ENCODE results near the gene TTBK1.

The TTBK1 gene

DNA sequence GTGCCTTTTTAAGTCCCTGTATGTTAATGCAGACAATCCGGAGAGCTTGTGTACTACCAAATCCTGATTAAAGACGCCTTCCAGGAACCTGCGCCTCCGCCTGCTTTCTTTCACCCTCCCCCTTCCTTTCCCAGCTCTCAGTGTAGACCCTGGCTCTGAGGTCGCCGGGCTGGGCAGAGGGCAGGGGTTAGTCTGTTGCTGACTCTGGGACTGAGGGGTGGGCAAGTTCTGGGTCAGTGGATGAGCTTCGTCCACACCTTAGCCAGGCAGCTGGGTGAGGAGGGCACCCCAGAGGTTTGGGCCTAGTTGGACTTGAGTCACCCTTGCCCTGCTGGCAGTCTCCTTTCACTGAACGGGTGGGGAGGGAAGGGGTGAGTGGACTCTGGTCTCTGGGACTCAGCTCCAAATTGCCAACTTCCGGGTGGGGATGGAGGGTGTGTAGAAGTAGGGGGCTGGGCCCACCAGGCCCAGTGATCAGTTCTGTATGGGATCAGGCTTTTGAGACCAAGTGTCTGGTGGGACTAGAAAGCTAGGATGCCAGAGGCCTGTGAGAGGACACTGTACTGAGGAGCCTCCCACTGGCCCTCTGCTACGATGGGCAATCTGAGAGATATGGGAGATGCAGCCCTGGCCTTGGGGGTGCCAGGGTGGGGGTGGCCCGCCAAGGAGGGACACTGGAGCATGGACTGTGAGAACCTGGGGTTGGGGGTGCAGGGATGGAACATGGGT, 33.5 kb downstream of the TTBK1 start:
- H3K4me1 ChIP-seq (ENCODE audit: insufficient read depth, low read length): no peaks in the 10 kb centered on the region
- no peak overlapping the region for H3K27ac ChIP-seq (ENCODE audit: low read depth, low read length)
- H3K9me3 ChIP-seq (ENCODE audit: low read length): no peaks in the 10 kb centered on the region
- H3K27me3 ChIP-seq (ENCODE audit: control insufficient read depth in 1 of 2, insufficient read depth in 2 of 2, low read length in 2 of 2): peaks cover 12 to 19% of the 10 kb centered on the region in 2 donors
- H3K36me3 ChIP-seq (ENCODE audit: insufficient read depth, low read length): no peaks in the 10 kb centered on the region
- H3K4me3 ChIP-seq (ENCODE audit: low read depth in 1 of 2, low read length in 2 of 2): no peak overlapping the region
- H3K9ac ChIP-seq (ENCODE audit: low read length): no peak overlapping the region

DNA sequence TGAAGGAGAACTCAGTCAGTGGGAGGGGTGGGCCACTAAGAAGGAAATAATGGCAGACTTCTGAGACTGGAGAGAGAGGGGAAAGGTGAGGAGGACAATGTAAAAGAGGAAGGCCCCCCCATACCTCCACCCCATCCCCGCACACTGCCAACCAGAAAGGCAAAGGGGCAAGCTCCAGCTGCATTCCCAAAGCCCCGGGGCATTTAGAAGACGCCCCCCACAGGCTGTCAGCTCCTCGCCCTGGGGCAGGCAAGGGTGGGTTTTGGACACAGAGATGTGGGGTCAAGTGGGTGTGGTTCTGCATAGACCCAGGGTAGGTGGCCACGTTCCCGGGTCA, 34.0 kb downstream of the TTBK1 start:
- Histone ChIP-seq H3K27ac (ENCODE audit: low read depth, low read length) (no peak overlapping the region), H3K27me3 (ENCODE audit: control insufficient read depth in 1 of 2, insufficient read depth in 2 of 2, low read length in 2 of 2) (peaks cover 12 to 19% of the 10 kb centered on the region in 2 donors), H3K9ac (ENCODE audit: low read length) (no peak overlapping the region)

DNA sequence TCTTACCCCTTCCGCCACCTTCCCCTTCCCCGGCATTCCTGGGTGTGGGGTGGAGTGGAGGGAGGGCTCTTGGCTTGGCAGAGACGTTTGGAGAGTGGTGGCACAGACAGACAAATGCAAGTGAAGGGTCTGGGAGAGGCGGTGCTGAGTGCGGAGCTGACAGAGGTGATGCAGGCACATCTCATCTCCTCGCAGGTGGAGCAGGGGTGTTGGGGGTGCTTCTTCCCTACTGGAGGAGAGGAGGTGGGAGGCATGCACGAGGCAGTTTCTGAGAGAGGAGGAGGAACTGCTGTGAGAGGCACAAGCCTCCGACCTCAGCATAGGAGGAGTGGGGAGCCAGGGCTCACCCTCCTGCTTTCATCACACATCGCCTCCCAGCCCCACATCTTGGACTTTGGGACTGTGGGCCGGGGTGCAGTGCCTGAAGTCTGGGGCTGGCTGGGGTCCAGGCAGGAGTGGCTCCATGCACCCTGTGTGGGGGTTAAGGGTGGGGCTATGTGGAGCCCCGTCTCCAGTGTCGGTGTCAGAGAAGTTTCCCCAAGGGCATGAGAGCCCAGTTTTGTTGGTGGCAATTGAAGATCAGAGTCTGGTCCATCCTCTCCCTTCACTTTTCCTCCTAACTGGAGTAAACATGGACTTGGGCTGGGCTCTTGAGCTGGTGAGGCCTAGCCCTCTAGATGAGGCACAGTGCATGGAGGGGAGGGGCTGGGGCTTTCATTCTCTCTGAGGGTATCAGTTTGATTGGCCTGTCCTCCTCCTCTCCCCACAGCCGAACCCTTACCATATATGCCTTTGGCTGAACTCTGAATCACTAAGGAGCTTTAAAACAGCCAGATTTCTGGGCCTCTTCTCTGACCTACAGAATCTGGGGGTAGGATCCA, 34.6 kb downstream of the TTBK1 start:
- Histone ChIP-seq H3K27ac (ENCODE audit: low read depth, low read length) (peak overlapping the region; percentile 24), H3K9me3 (ENCODE audit: low read length) (no peaks in the 10 kb centered on the region), H3K4me1 (ENCODE audit: insufficient read depth, low read length) (no peaks in the 10 kb centered on the region), H3K27me3 (ENCODE audit: control insufficient read depth in 1 of 2, insufficient read depth in 2 of 2, low read length in 2 of 2) (peaks cover 12 to 19% of the 10 kb centered on the region in 2 donors), H3K36me3 (ENCODE audit: insufficient read depth, low read length) (no peaks in the 10 kb centered on the region), H3K9ac (ENCODE audit: low read length) (no peak overlapping the region), H3K4me3 (ENCODE audit: low read depth in 1 of 2, low read length in 2 of 2) (no peak overlapping the region)

More for the DNA sequence above, 34.0 kb downstream of the TTBK1 start:
- Histone ChIP-seq H3K36me3 (ENCODE audit: insufficient read depth, low read length) (no peaks in the 10 kb centered on the region), H3K4me3 (ENCODE audit: low read depth in 1 of 2, low read length in 2 of 2) (no peak overlapping the region), H3K4me1 (ENCODE audit: insufficient read depth, low read length) (no peaks in the 10 kb centered on the region), H3K9me3 (ENCODE audit: low read length) (no peaks in the 10 kb centered on the region)

DNA sequence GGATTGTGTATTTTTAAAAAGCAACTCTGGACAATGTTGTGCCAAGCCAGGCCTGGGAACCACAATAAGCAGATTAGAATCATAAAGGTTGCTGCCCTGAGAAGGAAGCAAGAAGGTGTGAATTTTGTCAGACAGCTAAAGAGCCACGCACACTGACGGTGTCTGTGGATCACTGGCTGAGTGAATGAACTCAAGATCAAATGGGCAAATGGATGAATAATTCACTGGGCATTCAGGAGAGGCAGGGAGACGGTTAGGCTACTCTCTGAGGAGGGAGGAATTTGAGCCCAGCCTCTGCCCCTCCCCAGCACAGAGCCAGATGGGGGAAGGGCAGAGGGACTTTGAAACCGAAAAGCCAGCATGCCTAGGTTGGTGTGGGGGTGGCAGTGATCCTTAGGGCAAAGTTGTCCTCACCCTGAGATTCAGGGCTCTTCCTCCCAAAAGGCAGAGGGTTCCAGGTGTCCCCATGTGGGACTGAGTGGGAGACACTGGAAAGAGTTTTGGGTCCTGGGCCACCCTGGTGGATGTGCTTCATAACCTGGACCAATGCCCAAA, 35.3 kb downstream of the TTBK1 start:
- Histone ChIP-seq H3K4me3 (ENCODE audit: low read depth in 1 of 2, low read length in 2 of 2) (no peak overlapping the region), H3K27ac (ENCODE audit: low read depth, low read length) (peak overlapping the region; percentile 24), H3K9ac (ENCODE audit: low read length) (no peak overlapping the region), H3K4me1 (ENCODE audit: insufficient read depth, low read length) (no peaks in the 10 kb centered on the region), H3K27me3 (ENCODE audit: control insufficient read depth in 1 of 2, insufficient read depth in 2 of 2, low read length in 2 of 2) (peaks cover 12 to 26% of the 10 kb centered on the region in 2 donors), H3K9me3 (ENCODE audit: low read length) (no peaks in the 10 kb centered on the region), H3K36me3 (ENCODE audit: insufficient read depth, low read length) (no peaks in the 10 kb centered on the region)

DNA sequence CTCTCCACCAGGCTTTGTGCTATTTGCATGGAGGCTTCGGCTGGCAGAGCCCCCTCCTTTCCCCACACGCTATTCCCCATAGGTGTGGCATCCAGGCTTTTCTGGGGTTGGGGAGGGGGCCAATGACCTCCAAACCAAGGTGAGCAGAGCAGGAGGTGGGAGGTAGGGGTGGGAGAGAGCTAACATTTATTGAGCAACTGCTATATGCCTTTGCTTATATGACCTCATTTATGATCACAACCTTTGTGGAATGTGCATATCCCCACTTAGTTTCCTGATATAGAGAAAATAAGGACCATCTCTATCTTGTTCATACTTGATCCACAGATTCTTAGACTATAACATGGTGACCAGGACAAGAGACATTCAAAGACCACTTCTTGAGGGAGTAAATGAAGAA, 37.0 kb downstream of the TTBK1 start:
- H3K9me3 ChIP-seq (ENCODE audit: low read length): no peaks in the 10 kb centered on the region
- H3K27ac ChIP-seq (ENCODE audit: low read depth, low read length): no peak overlapping the region
- no peaks in the 10 kb centered on the region for H3K4me1 ChIP-seq (ENCODE audit: insufficient read depth, low read length)
- H3K27me3 ChIP-seq (ENCODE audit: control insufficient read depth in 1 of 2, insufficient read depth in 2 of 2, low read length in 2 of 2): peaks cover 0 to 23% of the 10 kb centered on the region in 2 donors
- H3K4me3 ChIP-seq (ENCODE audit: low read depth in 1 of 2, low read length in 2 of 2): no peak overlapping the region
- no peaks in the 10 kb centered on the region for H3K36me3 ChIP-seq (ENCODE audit: insufficient read depth, low read length)
- no peak overlapping the region for H3K9ac ChIP-seq (ENCODE audit: low read length)

DNA sequence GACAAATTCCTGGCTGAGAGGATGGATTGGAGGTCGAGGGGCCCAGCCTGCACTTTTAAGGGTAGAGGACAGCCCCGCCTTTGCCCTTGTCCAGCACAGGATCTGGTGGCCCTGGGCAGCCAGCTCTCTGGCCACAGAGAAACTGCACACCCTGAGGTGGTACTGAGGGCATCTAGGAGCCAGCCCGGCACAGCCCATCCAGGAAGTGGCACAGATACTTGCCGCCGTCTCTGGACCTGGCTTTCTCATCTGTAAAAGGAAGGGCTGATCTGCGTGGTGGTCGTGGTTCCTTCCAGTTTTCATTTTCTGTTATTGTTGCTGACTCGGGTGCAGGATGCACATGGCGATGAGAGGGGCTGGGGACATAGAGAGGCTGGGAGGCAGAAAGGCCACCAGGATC, 38.8 kb downstream of the TTBK1 start:
- Histone ChIP-seq H3K4me1 (ENCODE audit: insufficient read depth, low read length) (no peaks in the 10 kb centered on the region), H3K36me3 (ENCODE audit: insufficient read depth, low read length) (no peaks in the 10 kb centered on the region), H3K4me3 (ENCODE audit: low read depth in 1 of 2, low read length in 2 of 2) (no peak overlapping the region), H3K9ac (ENCODE audit: low read length) (no peak overlapping the region), H3K27me3 (ENCODE audit: control insufficient read depth in 1 of 2, insufficient read depth in 2 of 2, low read length in 2 of 2) (peaks cover 0 to 17% of the 10 kb centered on the region in 2 donors), H3K27ac (ENCODE audit: low read depth, low read length) (no peak overlapping the region), H3K9me3 (ENCODE audit: low read length) (no peaks in the 10 kb centered on the region)

DNA sequence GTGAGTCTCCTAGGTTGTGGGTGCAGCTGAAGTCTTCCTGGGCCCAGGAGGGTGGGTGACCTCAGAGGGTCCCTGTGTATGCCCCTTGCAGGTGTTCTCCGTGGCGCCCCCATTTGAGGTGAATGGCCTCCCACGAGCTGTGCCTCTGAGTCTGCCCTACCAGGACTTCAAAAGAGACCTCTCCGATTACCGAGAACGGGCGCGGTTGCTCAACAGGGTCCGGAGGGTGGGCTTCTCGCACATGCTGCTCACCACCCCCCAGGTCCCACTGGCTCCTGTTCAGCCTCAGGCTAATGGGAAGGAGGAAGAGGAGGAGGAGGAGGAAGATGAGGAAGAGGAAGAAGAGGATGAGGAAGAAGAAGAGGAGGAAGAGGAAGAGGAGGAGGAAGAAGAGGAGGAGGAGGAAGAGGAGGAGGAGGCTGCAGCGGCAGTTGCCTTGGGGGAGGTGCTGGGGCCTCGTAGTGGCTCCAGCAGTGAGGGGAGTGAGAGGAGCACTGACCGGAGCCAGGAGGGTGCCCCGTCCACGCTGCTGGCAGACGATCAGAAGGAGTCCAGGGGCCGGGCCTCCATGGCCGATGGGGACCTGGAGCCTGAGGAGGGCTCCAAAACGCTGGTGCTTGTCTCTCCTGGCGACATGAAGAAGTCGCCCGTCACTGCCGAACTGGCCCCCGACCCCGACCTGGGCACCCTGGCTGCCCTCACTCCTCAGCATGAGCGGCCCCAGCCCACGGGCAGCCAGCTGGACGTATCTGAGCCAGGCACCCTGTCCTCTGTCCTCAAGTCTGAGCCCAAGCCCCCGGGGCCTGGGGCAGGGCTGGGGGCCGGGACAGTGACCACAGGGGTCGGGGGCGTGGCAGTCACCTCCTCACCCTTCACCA, 39.6 kb downstream of the TTBK1 start:
- H3K4me1 ChIP-seq (ENCODE audit: insufficient read depth, low read length): no peaks in the 10 kb centered on the region
- no peak overlapping the region for H3K4me3 ChIP-seq (ENCODE audit: low read depth in 1 of 2, low read length in 2 of 2)
- H3K36me3 ChIP-seq (ENCODE audit: insufficient read depth, low read length): no peaks in the 10 kb centered on the region
- H3K9me3 ChIP-seq (ENCODE audit: low read length): no peaks in the 10 kb centered on the region
- no peak overlapping the region for H3K9ac ChIP-seq (ENCODE audit: low read length)
- peaks cover 0 to 17% of the 10 kb centered on the region in 2 donors for H3K27me3 ChIP-seq (ENCODE audit: control insufficient read depth in 1 of 2, insufficient read depth in 2 of 2, low read length in 2 of 2)
- no peak overlapping the region for H3K27ac ChIP-seq (ENCODE audit: low read depth, low read length)

DNA sequence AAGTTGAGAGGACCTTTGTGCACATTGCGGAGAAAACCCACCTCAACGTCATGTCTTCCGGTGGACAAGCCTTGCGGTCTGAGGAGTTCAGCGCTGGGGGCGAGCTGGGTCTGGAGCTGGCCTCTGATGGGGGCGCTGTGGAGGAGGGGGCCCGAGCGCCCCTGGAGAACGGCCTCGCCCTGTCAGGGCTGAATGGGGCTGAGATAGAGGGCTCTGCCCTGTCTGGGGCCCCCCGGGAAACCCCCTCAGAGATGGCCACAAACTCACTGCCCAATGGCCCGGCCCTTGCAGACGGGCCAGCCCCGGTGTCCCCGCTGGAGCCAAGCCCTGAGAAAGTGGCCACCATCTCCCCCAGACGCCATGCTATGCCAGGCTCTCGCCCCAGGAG, 40.2 kb downstream of the TTBK1 start:
- Histone ChIP-seq H3K36me3 (ENCODE audit: insufficient read depth, low read length) (no peaks in the 10 kb centered on the region), H3K27me3 (ENCODE audit: control insufficient read depth in 1 of 2, insufficient read depth in 2 of 2, low read length in 2 of 2) (peaks cover 0 to 17% of the 10 kb centered on the region in 2 donors), H3K4me3 (ENCODE audit: low read depth in 1 of 2, low read length in 2 of 2) (no peak overlapping the region), H3K27ac (ENCODE audit: low read depth, low read length) (no peak overlapping the region), H3K9ac (ENCODE audit: low read length) (no peak overlapping the region), H3K4me1 (ENCODE audit: insufficient read depth, low read length) (no peaks in the 10 kb centered on the region), H3K9me3 (ENCODE audit: low read length) (no peaks in the 10 kb centered on the region)

DNA sequence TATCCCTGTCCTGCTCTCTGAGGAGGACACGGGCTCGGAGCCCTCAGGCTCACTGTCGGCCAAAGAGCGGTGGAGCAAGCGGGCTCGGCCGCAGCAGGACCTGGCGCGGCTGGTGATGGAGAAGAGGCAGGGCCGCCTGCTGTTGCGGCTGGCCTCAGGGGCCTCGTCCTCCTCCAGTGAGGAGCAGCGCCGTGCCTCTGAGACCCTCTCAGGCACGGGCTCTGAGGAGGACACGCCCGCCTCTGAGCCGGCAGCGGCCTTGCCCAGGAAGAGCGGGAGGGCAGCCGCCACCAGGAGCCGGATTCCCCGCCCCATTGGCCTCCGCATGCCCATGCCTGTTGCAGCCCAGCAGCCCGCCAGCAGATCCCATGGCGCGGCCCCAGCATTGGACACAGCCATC, 40.6 kb downstream of the TTBK1 start:
- Histone ChIP-seq H3K9ac (ENCODE audit: low read length) (no peak overlapping the region), H3K27me3 (ENCODE audit: control insufficient read depth in 1 of 2, insufficient read depth in 2 of 2, low read length in 2 of 2) (peaks cover 0 to 17% of the 10 kb centered on the region in 2 donors), H3K4me3 (ENCODE audit: low read depth in 1 of 2, low read length in 2 of 2) (no peak overlapping the region)

DNA sequence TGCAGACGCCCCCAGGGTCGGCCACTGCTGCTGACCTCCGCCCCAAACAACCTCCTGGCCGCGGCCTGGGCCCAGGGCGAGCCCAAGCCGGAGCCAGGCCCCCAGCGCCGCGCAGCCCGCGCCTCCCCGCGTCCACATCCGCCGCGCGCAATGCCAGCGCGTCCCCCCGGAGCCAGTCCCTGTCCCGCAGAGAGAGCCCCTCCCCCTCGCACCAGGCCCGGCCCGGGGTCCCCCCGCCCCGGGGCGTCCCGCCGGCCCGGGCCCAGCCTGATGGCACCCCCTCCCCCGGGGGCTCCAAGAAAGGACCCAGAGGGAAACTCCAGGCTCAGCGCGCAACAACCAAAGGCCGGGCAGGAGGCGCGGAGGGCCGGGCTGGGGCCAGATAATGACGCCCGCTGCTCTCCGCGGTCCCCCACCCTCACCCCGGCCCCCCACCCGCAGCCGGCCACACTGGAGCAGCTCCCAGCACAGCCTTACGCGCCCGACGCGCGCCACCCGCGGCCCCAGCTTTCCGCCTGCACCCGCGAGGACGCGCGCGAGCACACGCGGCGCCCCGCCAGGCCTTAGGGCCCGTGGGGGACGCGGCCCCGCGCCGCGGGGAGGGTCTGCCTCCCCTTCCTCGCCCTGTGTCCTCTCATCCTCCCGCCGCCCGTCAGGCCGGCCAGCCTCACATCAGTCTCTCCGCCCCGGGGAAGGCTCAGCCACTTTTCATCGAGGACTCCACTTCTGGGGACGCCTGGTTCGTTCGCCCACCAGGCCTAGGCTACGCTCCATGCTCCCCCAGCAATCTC, 41.9 kb downstream of the TTBK1 start:
- no peaks in the 10 kb centered on the region for H3K36me3 ChIP-seq (ENCODE audit: insufficient read depth, low read length)
- peaks cover 0 to 17% of the 10 kb centered on the region in 2 donors for H3K27me3 ChIP-seq (ENCODE audit: control insufficient read depth in 1 of 2, insufficient read depth in 2 of 2, low read length in 2 of 2)
- H3K4me1 ChIP-seq (ENCODE audit: insufficient read depth, low read length): no peaks in the 10 kb centered on the region
- no peak overlapping the region for H3K9ac ChIP-seq (ENCODE audit: low read length)
- H3K9me3 ChIP-seq (ENCODE audit: low read length): no peaks in the 10 kb centered on the region
- no peak overlapping the region for H3K27ac ChIP-seq (ENCODE audit: low read depth, low read length)
- H3K4me3 ChIP-seq (ENCODE audit: low read depth in 1 of 2, low read length in 2 of 2): no peak overlapping the region

More for the DNA sequence above, 40.6 kb downstream of the TTBK1 start:
- H3K4me1 ChIP-seq (ENCODE audit: insufficient read depth, low read length): no peaks in the 10 kb centered on the region
- no peaks in the 10 kb centered on the region for H3K36me3 ChIP-seq (ENCODE audit: insufficient read depth, low read length)
- no peaks in the 10 kb centered on the region for H3K9me3 ChIP-seq (ENCODE audit: low read length)
- no peak overlapping the region for H3K27ac ChIP-seq (ENCODE audit: low read depth, low read length)
